GM06990 (cell line): Measurements from ENCODE around the gene SULF2.
A peak's percentile ranks its signal among the peaks of the same experiment; 100 is the strongest.

ENCODE experiments used
- DNase-seq: peaks from one replicate; pipeline ENCODE4 v3.0.0-alpha.2; 2011; ENCODE audit not compliant: insufficient read length; ENCODE audit errors: extremely low read depth
- H3K27me3 ChIP-seq: replicated peaks from 2 replicates; pipeline ENCODE4 v1.6.0; 2011; ENCODE audit warnings: low read length; ENCODE audit not compliant: control insufficient read depth, insufficient read depth
- H3K36me3 ChIP-seq: 2 replicates; pipeline ENCODE4 v1.5.1; 2011; ENCODE audit warnings: low read length; ENCODE audit not compliant: control insufficient read depth, insufficient read depth
- H3K4me3 ChIP-seq: replicated peaks from 2 replicates; pipeline ENCODE4 v1.5.1; 2011; ENCODE audit warnings: low read depth, mild to moderate bottlenecking, control low read depth, low read length
- TF ChIP-seq, protein P1 (sequence below): IDR thresholded peaks from 2 replicates; pipeline ENCODE4 v1.5.1; 2011; ENCODE audit warnings: low read length, control low read depth, mild to moderate bottlenecking, inconsistent platforms; ENCODE audit not compliant: insufficient read depth, poor library complexity, severe bottlenecking

SULF2 gene

DNA sequence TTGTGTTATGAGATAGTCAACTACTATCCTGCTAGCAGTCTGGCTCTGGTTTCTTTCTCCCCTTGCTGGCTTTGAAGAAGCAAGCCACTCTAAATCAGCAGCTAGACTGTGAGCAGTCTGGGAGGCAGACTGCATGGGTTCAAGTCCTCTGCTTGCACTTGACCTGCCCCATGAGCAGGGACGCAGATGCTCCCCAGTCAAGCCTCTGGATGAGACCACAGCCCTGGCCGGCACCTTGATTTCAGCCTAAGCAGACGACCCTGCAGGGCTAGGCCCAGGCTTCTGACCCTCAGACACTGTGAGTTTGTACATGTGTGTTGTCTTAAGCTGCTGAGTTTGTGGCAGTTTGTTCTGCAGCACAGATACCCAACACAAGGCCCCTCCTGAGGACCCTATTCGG, 105.8 kb downstream of the SULF2 start:
- Histone ChIP-seq H3K4me3 (no peak overlapping the region), H3K27me3 (no peaks in the 10 kb centered on the region), H3K36me3 (no peaks in the 10 kb centered on the region)
- TF ChIP-seq, protein P1, sequence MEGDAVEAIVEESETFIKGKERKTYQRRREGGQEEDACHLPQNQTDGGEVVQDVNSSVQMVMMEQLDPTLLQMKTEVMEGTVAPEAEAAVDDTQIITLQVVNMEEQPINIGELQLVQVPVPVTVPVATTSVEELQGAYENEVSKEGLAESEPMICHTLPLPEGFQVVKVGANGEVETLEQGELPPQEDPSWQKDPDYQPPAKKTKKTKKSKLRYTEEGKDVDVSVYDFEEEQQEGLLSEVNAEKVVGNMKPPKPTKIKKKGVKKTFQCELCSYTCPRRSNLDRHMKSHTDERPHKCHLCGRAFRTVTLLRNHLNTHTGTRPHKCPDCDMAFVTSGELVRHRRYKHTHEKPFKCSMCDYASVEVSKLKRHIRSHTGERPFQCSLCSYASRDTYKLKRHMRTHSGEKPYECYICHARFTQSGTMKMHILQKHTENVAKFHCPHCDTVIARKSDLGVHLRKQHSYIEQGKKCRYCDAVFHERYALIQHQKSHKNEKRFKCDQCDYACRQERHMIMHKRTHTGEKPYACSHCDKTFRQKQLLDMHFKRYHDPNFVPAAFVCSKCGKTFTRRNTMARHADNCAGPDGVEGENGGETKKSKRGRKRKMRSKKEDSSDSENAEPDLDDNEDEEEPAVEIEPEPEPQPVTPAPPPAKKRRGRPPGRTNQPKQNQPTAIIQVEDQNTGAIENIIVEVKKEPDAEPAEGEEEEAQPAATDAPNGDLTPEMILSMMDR: no peak
- DNase-seq: no peak

DNA sequence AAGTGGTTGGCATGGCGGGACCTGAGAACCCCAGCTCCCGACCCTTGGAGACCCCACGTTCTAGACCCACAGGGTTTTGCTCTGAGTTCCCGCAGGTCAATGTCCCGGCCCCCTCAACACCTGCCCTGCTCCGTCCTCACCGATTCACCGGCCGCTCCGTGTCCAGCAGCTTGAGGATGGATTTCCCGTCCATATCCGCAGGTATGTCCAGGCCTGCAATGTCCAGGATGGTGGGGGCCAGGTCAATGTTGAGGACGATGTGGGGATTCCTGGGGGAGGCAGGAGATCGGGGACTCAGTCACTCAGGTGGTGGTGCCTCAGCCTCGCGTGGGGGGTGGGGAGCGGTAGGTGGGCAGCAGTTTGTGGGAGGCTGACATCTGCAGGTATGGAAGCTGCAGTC, 106.7 kb downstream of the SULF2 start:
- H3K36me3 ChIP-seq: no peaks in the 10 kb centered on the region
- no peak for DNase-seq
- H3K27me3 ChIP-seq: no peaks in the 10 kb centered on the region
- TF ChIP-seq, protein P1: no peak
- no peak overlapping the region for H3K4me3 ChIP-seq

DNA sequence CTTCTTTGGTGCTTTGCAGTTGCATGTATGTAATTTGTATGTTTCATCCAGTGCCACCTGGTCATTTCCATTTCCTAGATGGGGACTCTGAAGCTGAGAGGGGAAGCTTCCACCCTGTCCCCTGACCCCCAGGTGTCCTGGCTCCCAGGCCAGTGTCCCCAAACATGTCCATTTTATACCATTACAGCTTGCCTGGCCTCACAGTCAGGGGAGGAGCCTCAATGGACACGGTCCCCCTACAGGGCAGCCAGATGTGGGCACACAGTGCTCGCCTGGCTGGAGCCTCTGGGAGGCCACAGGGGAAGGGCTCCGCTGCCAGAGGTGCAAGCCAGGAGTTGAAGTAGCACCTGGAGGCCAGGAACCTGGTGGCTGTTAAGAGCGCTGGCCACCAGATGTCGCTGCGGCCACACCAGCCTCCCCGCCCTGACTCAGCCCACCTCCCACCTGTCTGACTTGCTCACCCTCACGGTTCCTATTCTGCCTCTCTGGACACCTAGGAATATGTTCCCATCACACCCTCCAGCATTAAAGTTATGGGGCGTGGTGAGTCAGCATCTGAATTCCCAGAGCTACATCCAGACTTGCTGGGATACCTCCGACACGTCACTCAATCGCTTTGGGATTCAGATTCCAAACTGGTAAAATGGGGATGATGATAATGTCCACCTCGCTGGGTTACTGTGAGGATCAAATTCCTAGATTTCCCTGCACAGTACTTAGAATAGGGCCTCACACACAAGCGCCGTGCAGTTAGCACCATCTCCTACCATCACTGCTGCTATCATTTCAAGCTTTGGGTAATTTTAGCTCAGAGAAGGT, 107.4 kb downstream of the SULF2 start:
- H3K4me3 ChIP-seq: no peak overlapping the region
- peak; percentile 73 for DNase-seq
- H3K36me3 ChIP-seq: no peaks in the 10 kb centered on the region
- TF ChIP-seq, protein P1: peak; percentile 93
- H3K27me3 ChIP-seq: no peaks in the 10 kb centered on the region

DNA sequence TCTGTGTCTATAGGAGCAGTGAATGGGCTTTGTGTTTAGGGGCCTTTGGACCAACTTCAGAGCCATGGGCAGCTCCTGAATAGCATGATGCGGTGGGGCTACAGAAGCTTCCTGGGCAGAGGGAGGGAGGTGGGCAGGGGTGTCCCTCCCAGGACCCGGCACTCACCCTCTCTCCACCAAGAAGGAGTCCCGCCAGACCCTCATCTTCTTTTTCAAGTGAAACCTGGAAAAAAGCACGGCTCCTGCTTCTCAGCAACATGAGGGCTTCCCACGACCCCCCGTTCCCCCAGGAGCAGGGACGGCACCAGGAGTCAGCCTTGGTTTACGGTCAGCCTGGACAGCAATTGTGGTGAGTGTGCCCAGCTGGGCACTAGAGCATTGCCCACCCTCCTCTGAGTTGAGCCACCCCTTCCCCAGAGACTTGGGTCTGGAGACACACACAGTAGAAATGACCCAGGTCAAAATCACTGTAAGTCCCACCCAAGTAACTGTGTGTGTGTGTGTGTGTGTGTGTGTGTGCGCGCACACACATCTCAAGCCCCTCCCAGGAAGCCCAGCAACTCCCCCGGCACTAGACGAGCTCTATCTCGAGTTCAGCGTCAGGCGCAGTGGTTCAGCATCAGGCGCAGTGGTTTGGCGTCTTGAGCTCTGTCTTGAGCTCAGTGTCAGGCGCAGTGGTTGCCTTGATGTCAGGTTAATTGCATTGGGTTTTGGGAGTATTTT, 108.2 kb downstream of the SULF2 start:
- no peaks in the 10 kb centered on the region for H3K27me3 ChIP-seq
- no peaks in the 10 kb centered on the region for H3K36me3 ChIP-seq
- TF ChIP-seq, protein P1: no peak
- H3K4me3 ChIP-seq: no peak overlapping the region
- no peak for DNase-seq

DNA sequence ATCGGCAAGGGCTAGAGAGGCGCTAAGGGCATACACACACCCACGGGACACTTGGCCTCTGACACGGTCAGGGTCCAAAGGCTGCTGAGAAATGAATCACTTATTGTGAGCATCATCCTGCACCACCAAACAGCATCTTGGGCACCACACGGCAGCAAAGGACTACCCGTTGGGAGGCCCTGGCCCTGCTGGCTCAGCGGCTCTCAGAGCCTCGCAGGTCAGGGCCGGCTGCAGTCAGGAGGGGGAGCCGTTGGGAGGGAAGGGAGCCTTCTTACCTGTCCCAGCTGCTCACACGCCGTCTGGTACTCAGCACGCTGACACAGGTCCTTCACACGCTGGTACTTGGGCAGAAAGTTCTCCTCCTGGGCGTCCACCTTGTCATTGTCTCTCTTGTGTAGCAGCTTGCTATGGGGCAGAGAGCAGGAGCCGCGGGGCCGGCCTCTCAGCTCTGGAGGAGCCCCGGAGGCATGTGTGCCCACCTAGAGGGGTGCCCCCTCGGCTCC, 109.0 kb downstream of the SULF2 start:
- no peak for DNase-seq
- H3K27me3 ChIP-seq: no peaks in the 10 kb centered on the region
- no peak overlapping the region for H3K4me3 ChIP-seq
- TF ChIP-seq, protein P1: no peak
- no peaks in the 10 kb centered on the region for H3K36me3 ChIP-seq
